Neural cell (in vitro differentiated cells): ENCODE data around the gene OR4L1.
"Not testable (repeated sequence)": the region's sequence is repeated elsewhere in the genome, so short reads cannot be mapped to it uniquely, and the experiment has no call there.

Experiments
- CTCF ChIP-seq: fragments of 450-650 bp; IDR thresholded peaks from 2 replicates; pipeline ENCODE4 v1.5.1; 2014; ENCODE audit warnings: antibody characterized with exemption, mild to moderate bottlenecking, moderate library complexity; ENCODE audit not compliant: poor library complexity, severe bottlenecking
- MXI1 ChIP-seq: fragments of 450-650 bp; conservative IDR thresholded peaks from 2 replicates; pipeline ENCODE4 v1.6.1; 2014; ENCODE audit warnings: antibody characterized with exemption, mild to moderate bottlenecking; ENCODE audit not compliant: poor library complexity, severe bottlenecking
- POLR2AphosphoS5 ChIP-seq: IDR thresholded peaks from 2 replicates; pipeline ENCODE4 v1.6.1; 2012
- SMC3 ChIP-seq: fragments of 450-650 bp; conservative IDR thresholded peaks from 2 replicates; pipeline ENCODE4 v1.6.1; 2014; ENCODE audit warnings: antibody characterized with exemption, mild to moderate bottlenecking, moderate library complexity; ENCODE audit not compliant: poor library complexity

- TF ChIP-seq CTCF, SMC3, POLR2AphosphoS5, MXI1: not testable (repeated sequence)
These were observed 39.3 kb downstream of the OR4L1 start for GRCh38 chr14:20098926-20099770.
